ENCODE data around the gene NR2C2AP.

The NR2C2AP gene

DNA sequence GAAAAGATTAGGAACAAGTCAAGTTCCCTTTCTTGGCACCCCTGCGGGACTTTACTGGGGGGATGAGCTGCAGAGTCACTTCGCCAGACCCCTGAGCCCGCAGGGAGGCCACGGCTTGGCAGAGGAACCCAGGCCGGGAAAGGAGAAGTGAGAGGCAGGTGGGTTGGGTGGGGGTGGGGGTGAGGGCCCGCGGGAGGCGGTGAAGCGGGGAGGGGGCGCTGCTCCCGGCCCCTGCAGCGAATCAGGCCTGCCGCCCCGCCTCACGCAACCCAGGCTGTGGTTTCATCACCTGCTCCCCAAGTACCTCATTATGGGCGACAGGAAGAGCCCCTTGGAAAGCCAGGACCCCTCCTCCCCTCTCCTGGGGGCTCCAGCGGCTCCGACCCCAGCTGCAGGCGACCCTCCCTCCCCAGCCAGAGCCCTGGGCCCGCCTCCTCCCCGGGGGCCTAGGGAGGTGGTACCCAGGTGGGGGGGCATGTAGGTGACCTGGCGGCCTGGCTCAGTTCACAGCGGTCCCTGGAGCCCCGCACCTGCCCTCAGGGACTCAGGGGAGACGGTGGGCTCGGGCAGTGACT, 42.7 kb downstream of the NR2C2AP start:
- peaks cover 4% of the 10 kb centered on the region for H3K36me3 Mint-ChIP-seq (ENCODE audit: low read depth)
- no peaks in the 10 kb centered on the region for H3K27me3 Mint-ChIP-seq (ENCODE audit: low read depth)
- DNase-seq (ENCODE audit: low spot score): no peak
- no peaks in the 10 kb centered on the region for H3K4me1 Mint-ChIP-seq (ENCODE audit: low read depth)
- no peaks in the 10 kb centered on the region for H3K9me3 Mint-ChIP-seq
- H3K4me3 Mint-ChIP-seq: no peak overlapping the region
- H3K27ac Mint-ChIP-seq: no peak overlapping the region

DNA sequence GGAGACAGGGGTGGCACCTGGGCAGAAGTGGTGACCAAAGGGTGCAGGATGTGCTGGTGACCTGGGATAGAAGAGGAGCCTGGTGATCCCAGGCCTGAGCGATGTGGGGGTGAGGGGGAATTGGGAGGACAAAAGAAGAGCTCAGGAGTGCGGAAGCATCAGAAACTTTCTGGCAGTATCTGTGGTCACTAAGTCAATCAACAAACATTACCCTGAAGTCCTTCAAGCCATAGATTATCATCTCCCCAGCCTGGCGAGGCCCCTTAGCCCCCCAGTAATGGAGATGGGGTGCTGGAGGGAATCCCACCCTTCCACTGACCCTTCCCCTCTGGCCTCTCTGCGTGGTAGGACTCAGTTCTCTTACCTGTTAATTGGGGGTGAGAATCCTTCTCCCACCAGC, 43.7 kb downstream of the NR2C2AP start:
- H3K9me3 Mint-ChIP-seq: no peaks in the 10 kb centered on the region
- no peaks in the 10 kb centered on the region for H3K4me1 Mint-ChIP-seq (ENCODE audit: low read depth)
- H3K27me3 Mint-ChIP-seq (ENCODE audit: low read depth): no peaks in the 10 kb centered on the region
- no peak overlapping the region for H3K4me3 Mint-ChIP-seq
- H3K36me3 Mint-ChIP-seq (ENCODE audit: low read depth): peaks cover 4% of the 10 kb centered on the region
- no peak for DNase-seq (ENCODE audit: low spot score)
- no peak overlapping the region for H3K27ac Mint-ChIP-seq

DNA sequence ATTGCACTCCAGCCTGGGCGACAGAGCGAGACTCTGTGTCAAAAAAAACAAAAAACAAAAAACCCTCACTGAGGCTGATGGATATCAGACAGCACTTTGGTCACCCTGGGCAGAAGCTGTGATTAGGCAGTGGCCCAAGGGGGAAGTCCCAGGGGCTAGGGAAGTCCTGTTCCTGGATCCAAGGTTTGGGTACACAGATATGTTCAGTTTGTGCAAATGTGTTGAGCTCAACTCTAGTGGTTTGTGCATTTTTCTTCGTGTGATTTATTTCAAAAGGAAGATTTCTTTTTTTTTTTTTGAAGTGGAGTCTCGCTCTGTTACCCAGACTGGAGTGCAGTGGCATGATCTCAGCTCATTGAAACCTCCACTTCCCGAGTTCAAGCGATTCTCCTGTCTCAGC, 45.4 kb downstream of the NR2C2AP start:
- DNase-seq (ENCODE audit: low spot score): no peak
- Mint-ChIP-seq H3K4me3 (no peak overlapping the region), H3K36me3 (ENCODE audit: low read depth) (peaks cover 4% of the 10 kb centered on the region), H3K9me3 (no peaks in the 10 kb centered on the region), H3K27ac (no peak overlapping the region), H3K27me3 (ENCODE audit: low read depth) (no peaks in the 10 kb centered on the region), H3K4me1 (ENCODE audit: low read depth) (no peaks in the 10 kb centered on the region)

DNA sequence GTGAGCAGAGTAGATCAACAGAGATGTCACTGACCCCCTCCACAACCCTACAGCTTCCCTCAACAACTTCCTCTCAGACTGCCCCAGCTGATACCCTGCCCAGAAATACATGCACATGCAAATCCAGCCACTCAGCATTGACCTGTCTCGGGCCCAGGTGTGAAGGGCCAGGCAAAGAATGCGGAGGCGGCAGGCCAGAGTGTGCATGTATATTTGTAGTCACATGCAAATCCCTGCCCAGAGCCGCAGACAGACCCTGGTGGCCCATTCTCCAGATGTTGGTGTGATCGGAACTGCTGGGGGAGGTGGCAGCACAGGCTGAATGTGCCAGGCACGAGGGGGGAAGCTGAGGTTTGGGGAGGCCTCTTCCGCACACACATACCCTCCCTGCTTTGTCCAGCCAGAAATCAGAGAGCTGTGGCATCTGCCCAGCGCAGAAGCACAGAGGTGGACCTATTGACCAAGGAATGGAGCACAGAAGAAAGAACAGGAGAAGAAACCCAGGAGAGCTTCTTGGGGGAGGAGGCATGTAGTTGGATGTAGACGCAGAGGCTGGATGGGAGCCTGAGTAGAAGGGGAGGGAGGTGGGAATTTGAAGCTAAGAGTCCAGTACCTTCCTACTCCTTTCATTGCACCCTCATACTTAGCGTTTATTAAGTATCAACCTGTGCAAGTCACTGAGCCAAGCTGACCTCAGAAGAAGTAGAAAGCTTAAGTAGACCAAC, 47.6 kb downstream of the NR2C2AP start:
- no peaks in the 10 kb centered on the region for H3K9me3 Mint-ChIP-seq
- no peaks in the 10 kb centered on the region for H3K27me3 Mint-ChIP-seq (ENCODE audit: low read depth)
- DNase-seq (ENCODE audit: low spot score): no peak
- no peak overlapping the region for H3K27ac Mint-ChIP-seq
- H3K36me3 Mint-ChIP-seq (ENCODE audit: low read depth): peaks cover 4% of the 10 kb centered on the region
- H3K4me3 Mint-ChIP-seq: no peak overlapping the region
- H3K4me1 Mint-ChIP-seq (ENCODE audit: low read depth): no peaks in the 10 kb centered on the region

DNA sequence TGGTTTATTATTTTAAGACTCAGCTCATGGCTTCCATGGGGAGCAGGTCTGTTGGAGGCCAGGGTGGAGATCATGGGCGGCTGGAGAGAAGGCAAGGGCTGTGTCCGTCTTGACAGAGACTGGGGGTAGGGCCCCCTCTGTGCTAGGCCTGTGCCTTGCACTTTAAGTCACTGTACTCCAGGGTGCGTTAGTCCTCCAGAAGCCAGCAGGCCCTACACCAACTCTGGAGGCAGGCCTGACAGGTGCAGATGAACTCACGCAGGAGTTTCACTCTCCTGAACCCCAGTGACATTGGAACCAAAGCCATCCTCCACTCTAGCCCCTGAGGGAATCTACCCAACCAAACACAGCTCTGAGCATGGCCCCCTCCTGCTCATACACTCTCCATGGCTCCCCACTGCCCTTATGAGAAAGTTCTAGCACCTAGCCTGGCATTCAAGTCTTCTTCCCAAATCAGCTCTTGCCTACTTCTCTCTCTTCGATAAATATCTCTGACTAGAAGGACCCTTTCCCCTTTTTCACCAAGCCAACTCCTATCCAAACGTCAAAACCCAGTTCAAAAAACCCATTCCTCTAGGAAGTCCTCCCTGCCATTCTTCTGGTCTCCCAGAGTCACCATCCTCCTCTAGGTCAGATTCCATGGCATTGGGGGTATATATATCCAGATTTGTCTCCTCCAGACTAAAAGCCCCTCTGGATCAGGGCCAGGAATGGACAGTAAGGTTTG, 48.3 kb downstream of the NR2C2AP start:
- Mint-ChIP-seq H3K27ac (no peak overlapping the region), H3K4me3 (no peak overlapping the region), H3K27me3 (ENCODE audit: low read depth) (no peaks in the 10 kb centered on the region), H3K36me3 (ENCODE audit: low read depth) (peaks cover 4% of the 10 kb centered on the region), H3K9me3 (no peaks in the 10 kb centered on the region), H3K4me1 (ENCODE audit: low read depth) (no peaks in the 10 kb centered on the region)
- no peak for DNase-seq (ENCODE audit: low spot score)

DNA sequence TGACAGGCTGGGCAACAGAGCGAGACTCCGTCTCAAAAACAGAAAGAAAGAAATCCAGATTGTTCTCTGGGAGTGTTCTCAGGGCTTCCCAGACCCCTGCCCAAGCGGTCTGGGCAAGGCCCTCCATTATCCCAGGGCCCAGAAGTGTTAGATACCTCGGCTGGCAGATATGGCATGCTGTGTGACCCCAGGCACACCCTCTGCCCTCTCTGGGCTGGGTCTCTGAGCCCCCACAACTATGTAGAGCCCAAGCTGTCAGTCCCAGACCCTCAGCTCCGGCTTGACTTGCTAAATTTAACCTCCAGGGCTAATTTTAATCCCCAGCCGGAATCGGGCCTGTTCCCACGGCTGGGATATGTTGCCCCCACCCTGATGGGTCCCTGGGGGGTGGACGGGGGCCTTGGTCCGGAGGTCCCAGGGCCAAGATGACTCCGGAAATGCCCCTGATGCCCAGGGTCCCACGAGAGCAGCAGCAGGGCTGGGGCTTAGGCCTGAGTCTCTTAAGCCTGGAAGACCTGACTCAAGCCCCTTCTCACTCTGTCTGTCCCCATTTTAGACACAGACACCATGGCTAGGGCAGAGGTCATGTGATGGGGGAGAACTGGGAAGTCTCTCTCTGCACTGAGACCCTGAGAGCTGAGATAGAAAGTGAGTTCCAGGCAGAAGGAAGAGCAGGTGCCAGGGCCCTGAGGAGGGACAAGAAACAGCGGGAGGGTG, 50.4 kb downstream of the NR2C2AP start:
- H3K27me3 Mint-ChIP-seq (ENCODE audit: low read depth): no peaks in the 10 kb centered on the region
- H3K4me1 Mint-ChIP-seq (ENCODE audit: low read depth): no peaks in the 10 kb centered on the region
- no peaks in the 10 kb centered on the region for H3K9me3 Mint-ChIP-seq
- no peak overlapping the region for H3K4me3 Mint-ChIP-seq
- peaks cover 7% of the 10 kb centered on the region for H3K36me3 Mint-ChIP-seq (ENCODE audit: low read depth)
- H3K27ac Mint-ChIP-seq: no peak overlapping the region
- DNase-seq (ENCODE audit: low spot score): no peak

DNA sequence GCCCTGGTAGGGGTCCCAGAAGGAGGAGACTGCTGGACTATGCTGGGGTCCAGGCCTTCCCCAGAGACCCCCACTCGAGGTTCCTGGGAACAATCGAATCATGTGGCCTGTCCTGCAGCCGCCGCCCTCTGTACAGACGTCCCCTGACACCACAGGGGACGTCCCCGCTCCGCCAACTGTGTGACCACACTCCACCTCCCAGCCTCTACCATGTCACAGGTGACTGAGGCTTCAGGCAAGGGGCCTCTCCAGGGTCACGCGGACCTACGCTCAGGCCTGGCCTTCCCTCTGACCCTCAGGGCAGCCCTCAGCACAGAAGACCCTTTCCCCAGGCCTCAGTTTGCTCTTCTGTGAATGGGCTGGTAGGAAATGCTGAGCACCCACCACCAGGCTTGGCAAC, 51.8 kb downstream of the NR2C2AP start:
- H3K27me3 Mint-ChIP-seq (ENCODE audit: low read depth): no peaks in the 10 kb centered on the region
- H3K27ac Mint-ChIP-seq: no peak overlapping the region
- peaks cover 7% of the 10 kb centered on the region for H3K36me3 Mint-ChIP-seq (ENCODE audit: low read depth)
- H3K4me3 Mint-ChIP-seq: no peak overlapping the region
- no peaks in the 10 kb centered on the region for H3K9me3 Mint-ChIP-seq
- DNase-seq (ENCODE audit: low spot score): no peak
- no peaks in the 10 kb centered on the region for H3K4me1 Mint-ChIP-seq (ENCODE audit: low read depth)

Data from T-helper 2 cell treated with Interferon-gamma antibody and Interleukin-4, amounts not matched to agents 5 μg/mL and 100 μg/mL, for 36 hours (primary cell).